IPS-20b (cell line): ENCODE measurements around the gene CPEB1.
"Not testable (repeated sequence)": the region's sequence is repeated elsewhere in the genome, so short reads cannot be mapped to it uniquely, and the experiment has no call there.

Source experiments
- H3K27ac ChIP-seq: one replicate; pipeline ENCODE4 v1.5.1; 2013; ENCODE audit warnings: low read length
- H3K27me3 ChIP-seq: 2 replicates; pipeline ENCODE4 v1.6.1; 2013; ENCODE audit warnings: mild to moderate bottlenecking, low read length, inconsistent platforms; ENCODE audit not compliant: insufficient read depth
- H3K36me3 ChIP-seq: 2 replicates; pipeline ENCODE4 v1.6.1; 2013; ENCODE audit warnings: low read depth, mild to moderate bottlenecking, inconsistent platforms, low read length, moderate library complexity; ENCODE audit not compliant: insufficient read depth
- H3K4me1 ChIP-seq: 2 replicates; pipeline ENCODE4 v1.6.1; 2013; ENCODE audit warnings: mild to moderate bottlenecking, control low read depth, inconsistent platforms, low read length, moderate library complexity; ENCODE audit not compliant: insufficient read depth
- H3K4me3 ChIP-seq: 2 replicates; pipeline ENCODE4 v1.5.1; 2013; ENCODE audit warnings: mild to moderate bottlenecking, low read length, inconsistent platforms
- H3K9ac ChIP-seq: 2 replicates; pipeline ENCODE4 v1.6.1; 2013; ENCODE audit warnings: low read depth, mild to moderate bottlenecking, inconsistent platforms, low read length, moderate library complexity
- H3K9me3 ChIP-seq: 2 replicates; pipeline ENCODE4 v1.6.1; 2013; ENCODE audit warnings: mild to moderate bottlenecking, low read depth, low read length, inconsistent platforms; ENCODE audit not compliant: insufficient read depth

Gene CPEB1

DNA sequence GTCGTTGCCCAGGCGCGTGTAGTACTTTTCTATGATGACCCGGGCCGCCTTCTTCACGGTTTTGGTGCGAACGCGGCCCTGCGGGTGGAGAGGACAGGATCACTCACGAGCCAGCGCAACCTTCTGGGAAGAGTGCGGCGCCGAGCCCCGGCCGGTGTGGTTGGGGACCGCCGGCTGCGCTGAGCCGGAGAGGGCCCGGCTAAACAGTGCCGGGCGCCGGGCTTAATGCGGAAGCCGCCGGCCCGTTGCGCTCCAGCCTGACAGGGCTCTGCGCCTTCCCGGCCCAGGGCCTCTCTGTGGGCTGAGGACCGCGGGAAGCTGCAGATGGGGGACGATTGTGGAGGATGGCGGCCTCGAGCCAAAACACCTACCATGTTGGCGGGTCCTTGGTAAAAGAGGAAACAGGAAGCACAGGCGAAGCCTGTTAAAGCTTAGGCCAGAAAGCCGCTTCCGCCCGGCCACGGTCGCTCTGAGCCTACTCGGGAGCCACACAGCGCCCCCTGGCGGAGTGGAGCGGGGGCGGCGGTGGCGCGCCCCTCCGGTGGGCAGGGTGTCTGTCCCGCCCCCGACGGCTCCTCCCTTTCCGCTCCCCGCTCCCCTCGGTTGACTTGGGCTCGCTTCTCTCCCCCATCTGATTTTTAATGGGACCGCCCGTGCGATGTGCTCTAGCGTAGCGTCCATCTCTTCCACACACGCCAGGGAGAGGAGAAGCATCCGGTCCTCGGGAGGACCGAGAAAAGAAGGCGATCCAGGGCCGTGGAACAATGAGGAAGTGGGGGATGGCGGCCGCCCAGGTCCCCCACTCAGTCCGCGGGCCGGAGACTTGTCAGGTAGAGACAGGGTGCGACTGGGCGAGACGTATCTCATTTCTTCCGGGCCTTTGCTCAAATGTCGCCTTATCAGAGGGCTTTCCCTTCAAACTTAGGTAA is 106.8 kb downstream of the CPEB1 start, which contains the start of gene RPS17:
TSS of gene RPS17 (minus strand) at position 403 of the 929 bp plus-strand sequence. CDS start at position 374, 29 bp downstream.
- H3K36me3 ChIP-seq: peaks cover 46% of the 10 kb centered on the region
- peak within 1 kb of the TSS; percentile 96 for H3K4me3 ChIP-seq
- peak within 1 kb of the TSS; percentile 100 for H3K9ac ChIP-seq
- peaks cover 18% of the 10 kb centered on the region for H3K4me1 ChIP-seq
- H3K9me3 ChIP-seq: no peaks in the 10 kb centered on the region
- no peaks in the 10 kb centered on the region for H3K27me3 ChIP-seq
- H3K27ac ChIP-seq: peak within 1 kb of the TSS; percentile 97

DNA sequence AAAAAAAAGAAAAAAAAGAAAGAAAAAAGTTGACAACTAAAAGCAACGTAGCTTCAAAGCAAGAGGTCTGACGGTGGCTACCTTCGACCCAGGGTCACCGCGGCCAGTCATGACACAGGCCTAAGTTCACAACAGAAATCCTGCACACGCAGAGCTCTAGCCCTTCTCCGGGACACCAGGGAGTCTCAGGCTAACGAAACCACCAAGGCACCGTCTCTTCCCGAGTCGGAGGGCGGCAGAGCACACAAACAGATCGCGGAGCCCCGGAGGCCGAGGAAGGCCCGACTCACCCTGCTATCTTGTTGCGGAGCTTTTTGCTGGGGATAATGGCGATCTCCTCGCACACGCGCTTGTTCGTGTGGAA is 107.5 kb downstream of the CPEB1 start:
- Histone ChIP-seq H3K27me3 (no peaks in the 10 kb centered on the region), H3K36me3 (peaks cover 51% of the 10 kb centered on the region), H3K9me3 (no peaks in the 10 kb centered on the region), H3K9ac (peak overlapping the region; percentile 100), H3K27ac (peak overlapping the region; percentile 97), H3K4me1 (peaks cover 18% of the 10 kb centered on the region), H3K4me3 (peak overlapping the region; percentile 96)

DNA sequence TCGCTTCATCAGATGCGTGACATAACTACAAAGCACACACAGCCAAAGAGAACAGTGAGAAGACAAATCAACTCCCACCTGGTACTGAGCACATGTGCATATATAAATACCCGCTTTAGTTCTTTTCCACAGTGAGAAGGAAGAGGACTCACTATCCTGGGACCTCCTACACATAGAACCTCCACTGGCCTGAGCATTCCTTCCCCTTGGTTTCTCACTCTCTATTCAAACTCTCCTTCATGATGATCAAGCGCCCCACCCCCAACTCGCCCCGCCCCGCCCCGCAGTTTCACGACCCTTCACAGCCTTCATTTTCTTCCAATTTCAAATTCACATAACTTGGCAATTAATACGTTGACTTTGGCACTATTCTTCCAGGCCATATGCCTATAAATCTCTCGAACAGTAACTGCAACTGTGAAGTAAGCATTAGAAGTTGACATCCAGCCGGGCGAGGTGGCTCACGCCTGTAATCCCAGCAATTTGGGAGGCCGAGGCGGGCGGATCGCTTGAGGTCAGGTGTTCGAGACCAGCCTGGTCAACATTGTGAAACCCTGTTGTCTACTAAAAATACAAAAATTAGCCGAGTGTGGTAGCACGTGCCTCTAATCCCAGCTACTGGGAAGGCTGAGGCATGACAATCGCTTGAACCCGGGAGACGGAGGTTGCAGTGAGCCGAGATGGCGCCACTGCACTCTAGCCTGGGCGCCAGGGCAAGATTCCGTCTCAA is 108.0 kb downstream of the CPEB1 start:
- peaks cover 57% of the 10 kb centered on the region for H3K36me3 ChIP-seq
- H3K4me3 ChIP-seq: peak overlapping the region; percentile 96
- peak overlapping the region; percentile 100 for H3K9ac ChIP-seq
- peaks cover 18% of the 10 kb centered on the region for H3K4me1 ChIP-seq
- no peaks in the 10 kb centered on the region for H3K27me3 ChIP-seq
- H3K9me3 ChIP-seq: no peaks in the 10 kb centered on the region
- peak overlapping the region; percentile 97 for H3K27ac ChIP-seq

GRCh38 chr15:82537351-82537908 is 109.7 kb downstream of the CPEB1 start:
- peak overlapping the region; percentile 100; the same call in 1 of the 2 replicates for H3K9ac ChIP-seq
- H3K9me3 ChIP-seq: no peaks in the 10 kb centered on the region
- H3K27me3 ChIP-seq: no peaks in the 10 kb centered on the region
- H3K36me3 ChIP-seq: peaks cover 74% of the 10 kb centered on the region
- no peak overlapping the region for H3K27ac ChIP-seq
- H3K4me3 ChIP-seq: peak overlapping the region; percentile 96
- H3K4me1 ChIP-seq: peaks cover 8% of the 10 kb centered on the region

DNA sequence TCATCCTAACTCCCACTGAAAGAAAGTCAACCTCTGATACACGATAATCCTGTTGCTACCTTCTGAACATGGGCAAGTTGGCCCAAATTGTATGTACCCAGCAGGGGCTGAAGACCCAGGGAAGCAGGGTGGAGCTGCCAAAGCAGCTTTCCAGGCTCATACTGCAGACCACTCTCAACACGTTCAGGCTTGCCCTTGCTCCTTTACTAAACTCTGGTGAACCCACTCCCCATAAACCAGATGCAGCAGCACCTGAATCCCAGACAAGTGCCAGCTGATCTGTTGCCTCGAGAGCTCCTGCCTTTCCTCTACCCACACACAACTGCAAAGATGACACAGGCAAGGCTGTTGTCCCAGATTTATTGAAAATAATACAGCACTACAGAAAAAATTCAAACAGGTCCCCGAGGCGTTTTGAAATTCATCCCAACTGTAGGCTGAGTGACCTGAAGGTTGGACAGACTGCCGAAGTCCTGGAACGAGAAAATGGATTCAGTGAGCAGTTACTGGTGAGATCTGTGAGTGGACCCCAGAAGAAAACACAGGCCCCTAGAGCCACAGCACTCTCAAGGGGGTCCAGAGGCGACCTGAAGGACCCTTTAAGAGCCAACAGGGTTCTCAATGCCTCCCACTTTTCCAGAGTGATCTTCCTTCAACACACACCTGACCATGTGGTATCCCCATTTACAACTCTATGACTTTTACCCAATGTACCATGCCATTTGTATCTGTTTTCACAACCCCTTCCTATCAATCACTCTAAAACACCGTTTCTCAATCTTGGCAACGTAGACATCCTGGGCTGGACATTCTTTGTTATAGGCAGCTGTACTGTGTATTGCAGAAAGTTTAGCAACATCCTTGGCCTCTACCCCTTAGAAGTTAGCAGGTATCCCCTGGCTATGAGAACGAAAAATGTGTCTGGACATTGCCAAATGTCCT is 110.5 kb downstream of the CPEB1 start:
- Histone ChIP-seq H3K4me3 (peak overlapping the region; percentile 96; the same call in 1 of the 2 replicates), H3K36me3 (peaks cover 74% of the 10 kb centered on the region), H3K4me1 (peaks cover 8% of the 10 kb centered on the region), H3K27me3 (no peaks in the 10 kb centered on the region), H3K9me3 (no peaks in the 10 kb centered on the region), H3K27ac (peak overlapping the region; percentile 39), H3K9ac (peak overlapping the region; percentile 100; the same call in 1 of the 2 replicates)

DNA sequence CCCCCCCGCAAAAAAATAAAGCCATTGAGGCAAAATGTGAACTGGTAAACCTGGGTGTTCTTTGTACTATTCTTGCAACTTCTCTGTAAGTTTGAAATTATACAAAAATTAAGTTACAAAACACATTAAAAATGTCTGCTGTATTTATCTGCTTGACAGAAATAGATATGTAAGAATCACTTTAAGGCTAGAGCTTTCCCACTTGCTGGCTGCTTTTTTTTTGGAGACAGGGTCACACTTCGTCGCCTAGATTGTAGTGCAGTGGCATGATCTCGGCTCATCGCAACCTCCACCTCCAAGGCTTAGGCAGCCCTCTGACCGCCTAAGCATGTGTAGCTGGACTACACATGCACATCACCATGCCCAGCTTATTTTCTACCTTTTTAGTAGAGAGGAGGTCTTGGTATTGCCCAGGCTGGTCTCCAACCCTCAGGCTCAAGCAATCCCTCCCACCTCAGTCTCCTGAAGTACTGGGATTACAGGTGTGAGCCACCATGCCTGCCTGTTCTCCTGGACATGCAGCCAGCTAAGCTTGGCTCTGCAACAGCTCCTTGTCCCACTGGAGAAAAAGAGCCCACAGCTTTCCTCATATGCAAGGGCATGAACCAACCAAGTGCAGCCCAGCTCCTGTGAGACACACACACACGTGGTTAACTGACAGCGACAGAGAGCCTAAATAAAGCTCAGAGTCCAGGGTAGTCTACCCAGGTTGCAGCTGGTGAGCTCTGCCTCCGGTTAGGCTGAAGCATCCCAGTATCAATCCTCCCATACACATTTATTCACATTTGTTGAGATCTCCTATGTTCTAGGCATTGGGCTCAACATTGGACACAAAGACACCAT is 111.4 kb downstream of the CPEB1 start:
- Histone ChIP-seq H3K4me3 (no peak overlapping the region), H3K27ac (peak overlapping the region; percentile 39), H3K9ac (no peak overlapping the region; the same call in 1 of the 2 replicates), H3K9me3 (no peaks in the 10 kb centered on the region), H3K4me1 (peaks cover 8% of the 10 kb centered on the region), H3K36me3 (peaks cover 74% of the 10 kb centered on the region), H3K27me3 (no peaks in the 10 kb centered on the region)

DNA sequence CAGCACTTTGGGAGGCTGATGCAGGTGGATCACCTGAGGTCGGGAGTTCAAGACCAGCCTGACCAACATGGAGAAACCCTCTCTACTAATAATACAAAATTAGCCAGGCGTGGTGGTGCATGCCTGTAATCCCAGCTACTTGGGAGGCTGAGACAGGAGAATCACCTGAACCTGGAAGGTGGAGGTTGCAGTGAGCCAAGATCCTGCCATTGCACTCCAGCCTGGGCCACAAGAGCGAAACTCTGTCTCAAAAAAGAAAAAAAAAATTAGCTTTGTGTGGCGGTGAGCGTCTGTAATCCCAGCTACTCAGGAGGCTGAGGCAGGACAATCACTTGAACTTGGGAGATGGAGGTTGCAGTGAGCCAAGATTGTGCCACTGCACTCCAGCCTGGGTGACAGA is 112.0 kb downstream of the CPEB1 start:
- peaks cover 74% of the 10 kb centered on the region for H3K36me3 ChIP-seq
- H3K9ac ChIP-seq, H3K4me1 ChIP-seq, H3K27ac ChIP-seq, H3K4me3 ChIP-seq, H3K9me3 ChIP-seq, H3K27me3 ChIP-seq: not testable (repeated sequence)

- not testable (repeated sequence) for H3K27me3 ChIP-seq, H3K9me3 ChIP-seq, H3K4me3 ChIP-seq, H3K9ac ChIP-seq, H3K4me1 ChIP-seq, H3K27ac ChIP-seq
- peaks cover 69% of the 10 kb centered on the region for H3K36me3 ChIP-seq
These were observed 112.7 kb downstream of the CPEB1 start for GRCh38 chr15:82534457-82534861.

- H3K27ac ChIP-seq: no peak overlapping the region
- H3K9me3 ChIP-seq: no peaks in the 10 kb centered on the region
- H3K4me3 ChIP-seq: no peak overlapping the region
- H3K9ac ChIP-seq: no peak overlapping the region
- H3K4me1 ChIP-seq: peaks cover 8% of the 10 kb centered on the region
- no peaks in the 10 kb centered on the region for H3K27me3 ChIP-seq
- H3K36me3 ChIP-seq: peaks cover 63% of the 10 kb centered on the region
These were observed 113.4 kb downstream of the CPEB1 start for GRCh38 chr15:82533801-82534200.

- Histone ChIP-seq H3K27me3 (no peaks in the 10 kb centered on the region), H3K4me3 (no peak overlapping the region), H3K9ac (no peak overlapping the region), H3K36me3 (peaks cover 55% of the 10 kb centered on the region), H3K4me1 (peaks cover under 1% of the 10 kb centered on the region; the same call in 1 of the 2 replicates), H3K9me3 (no peaks in the 10 kb centered on the region), H3K27ac (no peak overlapping the region)
These were observed 114.1 kb downstream of the CPEB1 start for GRCh38 chr15:82532991-82533481.
